Endothelial cell of umbilical vein (primary cell): ENCODE measurements around the gene GRB2. TPM values are rescaled to one million over a fixed set of nuclear protein-coding genes. Genes with fewer than 3 reads are reported as not detected.

Experiments used
- BruUV-seq: library from RNA; stranded (reverse); fragments of 400-500 nt; replicated peaks from 2 replicates; lab custom pipeline; 2021; lab: Mats Ljungman, UMichigan
- CTCF ChIA-PET: fragments of 300-600, 350-600 bp; sonication (Branson Sonifier 250); formaldehyde crosslinking; loops from one replicate; lab custom pipeline; 2021; ENCODE audit warnings: antibody characterized with exemption, inconsistent platforms; lab: Charles Lee
- POLR2A ChIA-PET: fragments of 300-600, 350-600 bp; sonication (Branson Sonifier 250); formaldehyde crosslinking; loops from one replicate; lab custom pipeline; 2021; ENCODE audit warnings: antibody characterized with exemption, inconsistent platforms; lab: Charles Lee
- DNase-seq: peaks from one replicate; pipeline ENCODE4 v3.0.0-alpha.2; 2011; ENCODE audit warnings: low read depth, low spot score
- FAIRE-seq: peaks from 2 replicates; lab custom pipeline; 2011; peaks lifted over from hg19 to GRCh38; lab: Jason Lieb, UNC
- H2AFZ ChIP-seq: 2 replicates; pipeline ENCODE4 v1.6.0; 2012; ENCODE audit warnings: low read depth, low read length, control low read depth, inconsistent platforms
- H3K27ac ChIP-seq: 2 replicates; pipeline ENCODE4 v1.5.1; 2011; ENCODE audit warnings: low read depth, mild to moderate bottlenecking, control low read depth, low read length, moderate library complexity; ENCODE audit not compliant: insufficient read depth
- H3K27me3 ChIP-seq, 2 experiments: 2 replicates each; pipeline versions ENCODE4 v1.6.0 to v1.6.1; 2011; ENCODE audit warnings: low read length in 2 of 2, mixed read lengths in 1 of 2; ENCODE audit not compliant: control insufficient read depth in 2 of 2, insufficient read depth in 2 of 2
- H3K36me3 ChIP-seq, 2 experiments: 2 replicates in 1 of 2; 3 replicates in 1 of 2; pipeline ENCODE4 v1.5.1; 2011; ENCODE audit warnings: low read length in 2 of 2, mild to moderate bottlenecking in 1 of 2, moderate library complexity in 1 of 2; ENCODE audit not compliant: control insufficient read depth in 2 of 2, insufficient read depth in 2 of 2; ENCODE audit errors: extremely low read depth in 1 of 2
- H3K4me1 ChIP-seq: 3 replicates; pipeline ENCODE4 v1.5.1; 2011; ENCODE audit warnings: mild to moderate bottlenecking, low read length; ENCODE audit not compliant: control insufficient read depth, insufficient read depth; ENCODE audit errors: extremely low read depth
- H3K4me2 ChIP-seq: 2 replicates; pipeline ENCODE4 v1.6.1; 2011; ENCODE audit warnings: low read length, control low read depth, mixed read lengths; ENCODE audit not compliant: insufficient read depth
- H3K4me3 ChIP-seq, 3 experiments: fragments of 200-600 bp in 1 of 3; sonication (generic), shearing (Covaris generic) in 1 of 3; replicated peaks in 1 of 3; 2 replicates each; pipeline ENCODE4 v1.5.1; 2011 to 2016; ENCODE audit warnings: control low read depth in 3 of 3, low read length in 3 of 3, mild to moderate bottlenecking in 2 of 3, inconsistent platforms in 1 of 3, low read depth in 1 of 3, moderate library complexity in 1 of 3; ENCODE audit not compliant: insufficient read depth in 1 of 3
- H3K79me2 ChIP-seq: 2 replicates; pipeline ENCODE4 v1.6.0; 2012; ENCODE audit warnings: low read length, inconsistent platforms; ENCODE audit not compliant: control insufficient read depth, insufficient read depth
- H3K9ac ChIP-seq: replicated peaks from 2 replicates; pipeline ENCODE3; 2011; ENCODE audit warnings: low read length, control low read depth; ENCODE audit not compliant: insufficient read depth; ENCODE audit errors: extremely low read depth
- H3K9me1 ChIP-seq: replicated peaks from 3 replicates; pipeline ENCODE4 v1.6.0; 2011; ENCODE audit warnings: mild to moderate bottlenecking, low read length; ENCODE audit not compliant: control insufficient read depth, insufficient read depth; ENCODE audit errors: extremely low read depth
- H3K9me3 ChIP-seq: replicated peaks from 2 replicates; pipeline ENCODE4 v1.5.1; 2012; ENCODE audit warnings: low read length, inconsistent platforms; ENCODE audit not compliant: control insufficient read depth, insufficient read depth
- H4K20me1 ChIP-seq: replicated peaks from 2 replicates; pipeline ENCODE3; 2011; ENCODE audit warnings: mild to moderate bottlenecking, low read length; ENCODE audit not compliant: control insufficient read depth, insufficient read depth; ENCODE audit errors: extremely low read depth
- EZH2 ChIP-seq: IDR thresholded peaks from 2 replicates; pipeline ENCODE4 v1.6.1; 2012; ENCODE audit warnings: borderline replicate concordance, low read depth, mild to moderate bottlenecking, moderate library complexity, low read length, inconsistent platforms; ENCODE audit not compliant: severe bottlenecking
- FOS ChIP-seq: IDR thresholded peaks from 2 replicates; pipeline ENCODE4 v1.6.1; 2011; ENCODE audit warnings: mild to moderate bottlenecking, low read length, moderate library complexity, borderline replicate concordance; ENCODE audit not compliant: insufficient read depth
- GATA2 ChIP-seq: IDR thresholded peaks from 2 replicates; pipeline ENCODE4 v1.7.0; 2011; ENCODE audit warnings: low read depth, mild to moderate bottlenecking, moderate library complexity, mixed read lengths, low read length; ENCODE audit not compliant: insufficient read length, insufficient read depth
- JUN ChIP-seq: IDR thresholded peaks from 2 replicates; pipeline ENCODE4 v1.6.1; 2011; ENCODE audit warnings: borderline replicate concordance, low read depth; ENCODE audit not compliant: insufficient read length, insufficient read depth
- MYC ChIP-seq: IDR thresholded peaks from one replicate; pipeline ENCODE4 v1.6.1; 2011; ENCODE audit warnings: mild to moderate bottlenecking, low read depth, low read length
- POLR2A ChIP-seq: IDR thresholded peaks from 2 replicates; pipeline ENCODE4 v1.6.1; 2012; ENCODE audit warnings: low read depth, mild to moderate bottlenecking, control low read depth, low read length
- POLR2AphosphoS5 ChIP-seq: IDR thresholded peaks from 2 replicates; pipeline ENCODE4 v1.6.1; 2012; ENCODE audit warnings: low read depth, mild to moderate bottlenecking, control low read depth, low read length, moderate library complexity; ENCODE audit not compliant: insufficient read depth
- dilution Hi-C: fragments of 300-500 bp; cut with MboI; formaldehyde crosslinking; loops from one replicate; pipeline ENCODE4 v1.15.0; 2019; ENCODE audit warnings: low sequenced_read_pairs; ENCODE audit not compliant: extremely low pct_ligation_motif_present
- intact Hi-C: fragments of 100-400 bp; cut with micrococcal nuclease; formaldehyde crosslinking; loops from one replicate; pipeline ENCODE4 v1.10.0; 2022
- polyA plus RNA-seq, 4 experiments: library from polyadenylated mRNA; depleted of rRNA in 3 of 4; stranded (reverse) in 3 of 4; unstranded in 1 of 4; fragments of >200 nt; gene quantifications; 2 replicates each; pipeline versions ENCODE4 v1.2.1 to v1.2.3, GENCODE V29; 2011 to 2012; ENCODE audit warnings: missing spikeins in 1 of 4
- total RNA-seq: library from RNA; stranded (reverse); gene quantifications from 2 replicates; pipeline ENCODE4 v1.2.3, GENCODE V29; 2021
- TF ChIP-seq, protein P1 (sequence below): IDR thresholded peaks from 2 replicates; pipeline ENCODE4 v1.6.1; 2011; ENCODE audit not compliant: insufficient read depth, insufficient read length
- TF ChIP-seq, protein P2 (sequence below), 2 donors: IDR thresholded peaks; 1 replicate in 1 of 2; 2 replicates in 1 of 2; pipeline ENCODE4 v1.5.1; 2011; ENCODE audit warnings: low read length in 2 of 2, mild to moderate bottlenecking in 2 of 2, moderate library complexity in 2 of 2, control low read depth in 1 of 2, inconsistent platforms in 1 of 2, low read depth in 1 of 2; ENCODE audit not compliant: insufficient read depth in 1 of 2; ENCODE audit errors: extremely low read depth in 1 of 2

Gene GRB2
- total and polyA plus RNA-seq, 2 donors (not counting 3 experiments of a cell fraction or from before 2014, with no cell fraction given): 51.5 to 93.9 TPM

DNA sequence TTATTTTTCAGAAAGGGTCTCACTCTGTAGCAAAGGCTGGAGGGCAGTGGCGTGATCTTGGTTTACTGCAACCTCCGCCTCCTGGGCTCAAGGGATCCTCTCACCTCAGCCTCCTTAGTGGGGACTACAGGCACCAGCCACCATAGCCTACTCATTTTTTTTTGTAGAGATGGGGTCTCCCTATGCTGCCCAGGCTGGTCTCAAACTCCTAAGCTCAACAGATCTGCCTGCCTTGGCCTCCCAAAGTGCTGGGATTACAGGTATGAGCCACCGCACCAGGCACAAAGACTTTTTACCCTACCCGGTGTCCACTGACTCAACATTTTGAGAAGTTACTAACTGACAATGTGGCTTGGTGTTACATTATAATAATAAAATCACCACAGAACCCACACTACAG, 7.2 kb downstream of the GRB2 start:
- DNase-seq: no peak
- FAIRE-seq: no peak
- H3K4me1 ChIP-seq: peaks cover 14% of the 10 kb centered on the region
- H3K4me2 ChIP-seq: no peak overlapping the region
- H3K9me1 ChIP-seq: no peaks in the 10 kb centered on the region
- H3K27me3 ChIP-seq: no peaks in the 10 kb centered on the region
- H4K20me1 ChIP-seq: peaks cover 5% of the 10 kb centered on the region
- intact Hi-C loops (no loop called here), dilution Hi-C loops (no loop called here)
- no peak overlapping the region for H2AFZ ChIP-seq
- no peaks in the 10 kb centered on the region for H3K9me3 ChIP-seq
- peaks cover 94% of the 10 kb centered on the region for H3K79me2 ChIP-seq
- H3K4me3 ChIP-seq: no peak overlapping the region
- ChIA-PET CTCF (interaction anchor here (6.9 kb wide), 1 partner anchor 75 kb away, joined by 71 read pairs; no protein-coding TSS in a partner anchor), POLR2A (no interaction called here)
- H3K27ac ChIP-seq: no peak overlapping the region
- H3K36me3 ChIP-seq: no peaks in the 10 kb centered on the region
- H3K9ac ChIP-seq: no peak overlapping the region
- TF ChIP-seq GATA2: no peak
- TF ChIP-seq FOS: no peak
- TF ChIP-seq EZH2: no peak
- TF ChIP-seq JUN: no peak
- no peak for TF ChIP-seq POLR2A
- TF ChIP-seq, protein P1, sequence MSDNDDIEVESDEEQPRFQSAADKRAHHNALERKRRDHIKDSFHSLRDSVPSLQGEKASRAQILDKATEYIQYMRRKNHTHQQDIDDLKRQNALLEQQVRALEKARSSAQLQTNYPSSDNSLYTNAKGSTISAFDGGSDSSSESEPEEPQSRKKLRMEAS: no peak
- TF ChIP-seq POLR2AphosphoS5: no peak
- no peak for TF ChIP-seq MYC
- TF ChIP-seq, protein P2, sequence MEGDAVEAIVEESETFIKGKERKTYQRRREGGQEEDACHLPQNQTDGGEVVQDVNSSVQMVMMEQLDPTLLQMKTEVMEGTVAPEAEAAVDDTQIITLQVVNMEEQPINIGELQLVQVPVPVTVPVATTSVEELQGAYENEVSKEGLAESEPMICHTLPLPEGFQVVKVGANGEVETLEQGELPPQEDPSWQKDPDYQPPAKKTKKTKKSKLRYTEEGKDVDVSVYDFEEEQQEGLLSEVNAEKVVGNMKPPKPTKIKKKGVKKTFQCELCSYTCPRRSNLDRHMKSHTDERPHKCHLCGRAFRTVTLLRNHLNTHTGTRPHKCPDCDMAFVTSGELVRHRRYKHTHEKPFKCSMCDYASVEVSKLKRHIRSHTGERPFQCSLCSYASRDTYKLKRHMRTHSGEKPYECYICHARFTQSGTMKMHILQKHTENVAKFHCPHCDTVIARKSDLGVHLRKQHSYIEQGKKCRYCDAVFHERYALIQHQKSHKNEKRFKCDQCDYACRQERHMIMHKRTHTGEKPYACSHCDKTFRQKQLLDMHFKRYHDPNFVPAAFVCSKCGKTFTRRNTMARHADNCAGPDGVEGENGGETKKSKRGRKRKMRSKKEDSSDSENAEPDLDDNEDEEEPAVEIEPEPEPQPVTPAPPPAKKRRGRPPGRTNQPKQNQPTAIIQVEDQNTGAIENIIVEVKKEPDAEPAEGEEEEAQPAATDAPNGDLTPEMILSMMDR (IDR thresholded peaks at IDR 0.05; ENCODE audit: extremely low read depth in 1 of 2, insufficient read depth in 1 of 2, low read depth in 1 of 2, low read length in 2 of 2): no peak
- BruUV-seq: no TSS peak
